Lung (tissue), 12 donors: Measurements from ENCODE around the gene MSANTD1. TPM values are rescaled to one million over a fixed set of nuclear protein-coding genes. Genes with fewer than 3 reads are reported as not detected.

Source experiments
- ATAC-seq: fragments of 200-7000 bp; cut with Tn5 transposase; one replicate; pipeline ENCODE4 v1.9.1; 2020; ENCODE audit warnings: moderate number of reproducible peaks; ENCODE audit not compliant: insufficient read depth, low FRiP score
- DNase-seq, 3 donors: peaks; one replicate each; pipeline ENCODE4 v3.0.0-alpha.2; 2013 to 2017
- H3K27ac ChIP-seq, 2 donors: one replicate each; pipeline ENCODE4 v1.5.1; 2013; ENCODE audit warnings: mild to moderate bottlenecking in 2 of 2, moderate library complexity in 2 of 2, control low read depth in 1 of 2, inconsistent platforms in 1 of 2, low read depth in 1 of 2, low read length in 1 of 2
- H3K27me3 ChIP-seq, 3 donors: one replicate each; pipeline ENCODE4 v1.5.1; 2013; ENCODE audit warnings: low read length in 2 of 3; ENCODE audit not compliant: control insufficient read depth in 3 of 3, insufficient read depth in 3 of 3
- H3K36me3 ChIP-seq, 4 donors: one replicate each; pipeline ENCODE4 v1.5.1; 2013; ENCODE audit warnings: low read length in 4 of 4, mild to moderate bottlenecking in 1 of 4, moderate library complexity in 1 of 4; ENCODE audit not compliant: control insufficient read depth in 4 of 4, insufficient read depth in 4 of 4
- H3K4me1 ChIP-seq, 5 donors: one replicate each; pipeline ENCODE4 v1.5.1; 2013; ENCODE audit warnings: low read length in 5 of 5, mild to moderate bottlenecking in 2 of 5, moderate library complexity in 1 of 5; ENCODE audit not compliant: control insufficient read depth in 5 of 5, insufficient read depth in 5 of 5
- H3K4me3 ChIP-seq: one replicate; pipeline ENCODE4 v1.5.1; 2013; ENCODE audit warnings: mild to moderate bottlenecking, control low read depth, moderate library complexity
- H3K9ac ChIP-seq, 2 donors: one replicate each; pipeline ENCODE4 v1.5.1; 2013; ENCODE audit warnings: low read length in 2 of 2, control low read depth in 1 of 2; ENCODE audit not compliant: insufficient read depth in 1 of 2
- H3K9me3 ChIP-seq, 4 donors: one replicate each; pipeline ENCODE4 v1.5.1; 2013; ENCODE audit warnings: low read length in 3 of 4, mild to moderate bottlenecking in 1 of 4, moderate library complexity in 1 of 4; ENCODE audit not compliant: control insufficient read depth in 4 of 4, insufficient read depth in 3 of 4
- CTCF ChIP-seq: IDR thresholded peaks from 2 replicates; pipeline ENCODE4 v1.5.1; 2012; ENCODE audit warnings: mild to moderate bottlenecking; ENCODE audit errors: control extremely low read depth, extremely low read depth
- WGBS, 2 donors: extraction: QIAGEN DNeasy Blood & Tissue Kit; methylation state at CpG; one replicate each; pipeline ENCODE4 v1.1.7; 2013; 5-methylcytosine and 5-hydroxymethylcytosine counted together
- polyA plus RNA-seq, 2 donors: library from polyadenylated mRNA; stranded (reverse); fragments of 200-250 nt; gene quantifications; one replicate each; pipeline ENCODE4 v1.2.1, GENCODE V29; 2013
- total RNA-seq, 2 donors: library from RNA; depleted of rRNA in 1 of 2; stranded (reverse); fragments of >200 nt in 1 of 2; gene quantifications; one replicate each; pipeline ENCODE4 v1.2.1, GENCODE V29; 2014 to 2021
- donor health status: control.
- donor health status: control.
- donor health status: Bipolar disorder and iron deficiency.
- donor health status: healthy.
- donor health status: DM: yes; HTN: yes; CAD: no.

The MSANTD1 gene
- total and polyA plus RNA-seq, 4 donors, result 0.35 to 1.4 (median 0.88) TPM

- H3K9me3 ChIP-seq, result no peaks in the 10 kb centered on the region
- no peaks in the 10 kb centered on the region for H3K4me1 ChIP-seq
- no peak overlapping the region for H3K4me3 ChIP-seq
- WGBS, 2 donors, result 87 to 96% methylated on average over 21 of the region's 21 CpGs
- ATAC-seq (no peak), DNase-seq (no peak)
- no peak overlapping the region for H3K9ac ChIP-seq
- TF ChIP-seq CTCF, result no peak
- H3K36me3 ChIP-seq, result peaks cover 0 to 13% (median 0%) of the 10 kb centered on the region in 4 donors
- no peak overlapping the region for H3K27ac ChIP-seq
- no peaks in the 10 kb centered on the region for H3K27me3 ChIP-seq
These were observed 7.5 kb downstream of the MSANTD1 start for GRCh38 chr4:3256230-3257102.

GRCh38 chr4:3257103-3257555 lies 8.2 kb downstream of the MSANTD1 start:
- no peak for DNase-seq
- Histone ChIP-seq H3K27me3 (no peaks in the 10 kb centered on the region), H3K4me3 (no peak overlapping the region), H3K9me3 (no peaks in the 10 kb centered on the region), H3K36me3 (peaks cover 0 to 13% (median 0%) of the 10 kb centered on the region in 4 donors), H3K9ac (no peak overlapping the region), H3K27ac (no peak overlapping the region), H3K4me1 (no peaks in the 10 kb centered on the region)
- no peak for ATAC-seq
- 92 to 95% methylated on average over 9 of the region's 9 CpGs for WGBS, 2 donors
- no peak for TF ChIP-seq CTCF

GRCh38 chr4:3257556-3258482 lies 8.9 kb downstream of the MSANTD1 start:
- Histone ChIP-seq H3K9me3 (no peaks in the 10 kb centered on the region), H3K4me1 (no peaks in the 10 kb centered on the region), H3K4me3 (no peak overlapping the region), H3K27ac (no peak overlapping the region), H3K27me3 (no peaks in the 10 kb centered on the region), H3K36me3 (peaks cover 0 to 13% (median 0%) of the 10 kb centered on the region in 4 donors), H3K9ac (no peak overlapping the region)
- DNase-seq (no peak), ATAC-seq (no peak)
- TF ChIP-seq CTCF, result no peak
- 85 to 93% methylated on average over 29 of the region's 29 CpGs for WGBS, 2 donors
